ENCODE results near the gene MRPS23.

The MRPS23 gene

DNA sequence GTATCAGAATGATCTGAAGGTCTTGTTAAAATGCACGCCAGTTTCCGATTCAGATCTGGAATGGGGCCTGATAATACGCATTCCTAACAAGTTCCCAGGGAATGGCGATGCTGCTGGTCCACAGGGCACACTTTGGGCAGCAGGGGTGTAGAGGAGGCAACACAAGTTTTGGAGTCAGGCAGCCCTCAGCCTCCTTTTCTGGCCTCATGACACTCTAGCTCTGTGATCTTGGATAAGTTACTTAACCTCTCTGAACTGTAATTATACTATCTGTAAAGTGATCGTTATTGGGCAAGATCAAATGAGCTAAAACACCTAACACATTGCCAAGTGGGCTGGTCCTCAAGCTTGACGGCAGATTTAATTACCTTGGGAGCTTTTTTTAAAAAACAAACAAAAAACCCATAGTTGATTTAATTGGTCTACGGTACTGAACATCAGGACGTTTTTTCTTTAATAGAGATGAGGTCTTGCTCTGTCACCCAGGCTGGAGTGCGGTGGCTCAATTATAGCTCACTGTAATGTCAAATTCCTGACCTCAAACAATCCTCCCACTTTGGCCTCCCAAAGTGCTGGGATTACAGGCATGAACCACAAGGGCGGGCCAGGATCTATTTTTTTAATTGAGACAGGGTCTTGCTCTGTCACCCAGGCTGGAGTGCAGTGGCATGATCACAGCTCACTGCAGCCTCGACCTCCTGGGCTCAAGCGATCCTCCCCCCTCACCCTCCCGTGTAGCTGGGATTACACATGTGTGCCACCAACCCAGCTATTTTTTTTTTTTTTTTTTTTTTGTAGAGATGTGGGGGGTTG, 10.0 kb upstream of the MRPS23 start:
- TF ChIP-seq, protein P1, sequence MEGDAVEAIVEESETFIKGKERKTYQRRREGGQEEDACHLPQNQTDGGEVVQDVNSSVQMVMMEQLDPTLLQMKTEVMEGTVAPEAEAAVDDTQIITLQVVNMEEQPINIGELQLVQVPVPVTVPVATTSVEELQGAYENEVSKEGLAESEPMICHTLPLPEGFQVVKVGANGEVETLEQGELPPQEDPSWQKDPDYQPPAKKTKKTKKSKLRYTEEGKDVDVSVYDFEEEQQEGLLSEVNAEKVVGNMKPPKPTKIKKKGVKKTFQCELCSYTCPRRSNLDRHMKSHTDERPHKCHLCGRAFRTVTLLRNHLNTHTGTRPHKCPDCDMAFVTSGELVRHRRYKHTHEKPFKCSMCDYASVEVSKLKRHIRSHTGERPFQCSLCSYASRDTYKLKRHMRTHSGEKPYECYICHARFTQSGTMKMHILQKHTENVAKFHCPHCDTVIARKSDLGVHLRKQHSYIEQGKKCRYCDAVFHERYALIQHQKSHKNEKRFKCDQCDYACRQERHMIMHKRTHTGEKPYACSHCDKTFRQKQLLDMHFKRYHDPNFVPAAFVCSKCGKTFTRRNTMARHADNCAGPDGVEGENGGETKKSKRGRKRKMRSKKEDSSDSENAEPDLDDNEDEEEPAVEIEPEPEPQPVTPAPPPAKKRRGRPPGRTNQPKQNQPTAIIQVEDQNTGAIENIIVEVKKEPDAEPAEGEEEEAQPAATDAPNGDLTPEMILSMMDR (IDR thresholded peaks at IDR 0.05): no peak

DNA sequence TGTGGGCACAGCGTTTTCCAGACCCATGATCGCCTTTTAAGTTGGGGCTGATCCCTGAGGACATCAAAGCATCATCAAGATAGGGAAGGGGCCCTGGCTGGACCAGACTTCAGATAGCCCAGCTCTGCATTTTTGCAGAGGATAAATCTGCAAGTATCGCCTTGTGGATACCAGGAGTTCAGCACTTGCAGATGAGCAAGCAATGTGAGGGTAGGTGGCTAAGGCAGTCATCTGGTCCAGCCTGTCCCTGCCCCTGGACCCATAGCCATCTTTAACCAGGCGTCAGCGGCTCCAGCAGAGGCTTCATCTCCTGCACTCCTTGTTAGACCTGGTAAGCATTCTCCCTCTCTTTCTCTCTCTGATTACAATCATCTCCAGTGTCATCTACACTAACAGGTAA, 9.0 kb upstream of the MRPS23 start:
- TF ChIP-seq, protein P1 (IDR thresholded peaks at IDR 0.05): no peak

DNA sequence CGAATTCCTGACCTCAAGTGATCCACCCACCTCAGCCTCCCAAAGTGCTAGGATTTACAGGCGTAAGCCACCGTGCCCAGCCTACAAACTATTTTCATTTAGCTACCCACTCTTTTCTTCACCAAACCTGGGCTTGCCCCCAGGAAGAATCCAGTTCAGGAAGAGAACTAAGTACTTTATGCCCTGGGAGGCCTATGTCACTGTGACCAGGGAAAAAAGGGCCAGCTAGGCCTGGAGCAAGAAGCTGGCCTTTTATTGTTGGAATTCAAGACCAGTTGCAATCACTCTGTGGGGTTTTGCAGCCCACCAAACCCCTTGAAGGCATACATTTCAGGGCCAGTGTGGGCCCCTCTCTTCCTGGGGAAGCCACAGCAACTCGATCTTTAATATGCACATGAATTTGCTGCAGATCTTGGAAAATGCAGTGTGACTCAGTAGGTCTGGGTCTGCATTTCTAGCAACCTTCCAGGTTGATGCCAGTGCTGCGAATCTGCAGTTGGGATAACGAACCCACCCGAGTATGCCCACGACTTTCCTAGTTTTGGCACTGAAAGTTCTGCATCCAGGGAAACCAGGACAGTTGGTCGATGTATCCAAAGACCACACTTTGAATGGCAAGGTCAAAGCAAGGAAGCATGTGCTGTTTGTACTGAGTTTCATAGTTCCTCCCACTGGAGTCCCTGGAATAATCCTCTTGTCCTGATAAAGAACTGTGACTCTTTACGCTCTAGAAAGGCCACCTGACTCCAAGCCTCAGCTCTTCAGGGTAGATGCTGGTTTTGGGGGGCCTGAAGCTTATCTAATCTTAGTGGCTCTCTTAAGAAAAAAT, 7.2 kb upstream of the MRPS23 start:
- TF ChIP-seq, protein P1 (IDR thresholded peaks at IDR 0.05): no peak

DNA sequence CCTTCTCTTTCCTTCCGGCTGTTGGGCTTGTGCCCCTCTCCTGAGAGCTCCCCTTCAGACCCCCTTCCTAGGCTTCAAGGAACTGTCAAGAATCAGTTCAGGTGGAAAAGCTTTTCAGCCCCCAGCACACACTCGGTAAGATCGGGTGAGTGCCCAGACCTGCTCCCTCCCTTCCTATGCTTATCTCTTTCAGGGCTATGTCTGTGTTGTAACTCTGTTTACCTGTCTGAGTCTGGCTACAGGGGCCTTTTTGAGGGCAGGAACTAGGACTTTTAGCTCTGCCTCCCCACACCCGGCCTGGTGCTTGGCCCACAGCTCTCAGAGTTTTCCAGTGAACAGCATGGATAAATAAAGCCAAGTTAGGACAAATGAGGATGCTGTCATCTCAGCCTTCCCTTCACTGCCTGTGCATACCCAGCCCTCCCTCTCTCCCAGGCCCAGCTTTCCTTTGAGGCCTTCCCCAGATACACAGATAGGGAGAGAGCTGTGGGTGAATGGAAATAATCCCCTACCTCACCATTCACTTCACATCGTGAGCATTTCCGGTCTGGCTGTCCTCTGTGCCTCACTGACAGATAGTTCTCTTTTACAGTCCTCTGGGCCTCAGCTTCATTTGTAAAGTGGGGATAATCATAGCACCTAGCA, 5.7 kb upstream of the MRPS23 start:
- TF ChIP-seq, protein P1 (IDR thresholded peaks at IDR 0.05): no peak

- TF ChIP-seq, protein P1 (IDR thresholded peaks at IDR 0.05): no peak
These were observed 3.9 kb upstream of the MRPS23 start for GRCh38 chr17:57853695-57854094.

- TF ChIP-seq, protein P1 (IDR thresholded peaks at IDR 0.05): no peak
These were observed 3.1 kb upstream of the MRPS23 start for GRCh38 chr17:57852955-57853328.

DNA sequence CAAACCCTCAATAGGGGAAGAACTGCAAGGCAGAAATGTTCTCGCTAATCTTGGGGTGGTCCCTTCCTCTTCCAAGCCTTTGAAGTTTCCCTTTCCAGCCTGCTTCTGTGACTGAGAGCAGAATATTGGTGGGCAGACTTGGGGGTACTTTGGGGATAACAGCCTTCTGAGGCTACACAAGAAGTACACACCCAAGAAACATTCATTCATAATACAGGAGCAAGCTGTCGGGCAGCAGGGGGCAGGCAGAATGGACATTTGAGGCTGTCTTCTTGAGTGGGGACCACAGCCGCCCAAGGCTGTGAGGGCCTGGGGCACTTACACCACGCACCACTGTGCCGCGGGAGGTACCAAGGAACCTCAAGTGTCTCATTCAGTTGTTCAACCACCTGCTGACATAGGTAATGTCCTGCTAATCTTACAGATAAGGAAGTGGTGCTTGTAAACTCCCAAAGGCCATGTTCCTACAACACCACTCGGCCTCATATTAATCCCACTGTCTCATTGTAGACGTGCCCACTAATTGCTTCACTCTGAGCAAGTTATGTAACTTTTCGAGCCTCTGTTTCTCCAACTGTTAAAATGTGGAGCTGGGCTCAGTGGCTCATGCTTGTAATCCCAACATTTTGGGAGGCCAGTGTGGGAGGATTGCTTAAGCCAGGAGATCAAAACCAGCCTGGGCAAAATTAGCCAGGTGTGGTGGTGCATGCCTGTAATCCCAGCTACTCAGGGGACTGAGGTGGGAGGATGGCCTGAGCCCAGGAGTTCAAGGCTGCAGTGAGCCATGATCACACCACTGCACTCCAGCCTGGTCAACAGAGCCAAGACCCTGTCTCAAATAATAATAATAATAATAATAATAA, 2.5 kb upstream of the MRPS23 start:
- TF ChIP-seq, protein P1 (IDR thresholded peaks at IDR 0.05): no peak
